Activated gamma-delta T cell (primary cell): ENCODE data around the gene CNGB1.

Source experiments
- DNase-seq: peaks from one replicate; lab custom pipeline; 2025; lab: John Stamatoyannopoulos, UW

The CNGB1 gene

DNA sequence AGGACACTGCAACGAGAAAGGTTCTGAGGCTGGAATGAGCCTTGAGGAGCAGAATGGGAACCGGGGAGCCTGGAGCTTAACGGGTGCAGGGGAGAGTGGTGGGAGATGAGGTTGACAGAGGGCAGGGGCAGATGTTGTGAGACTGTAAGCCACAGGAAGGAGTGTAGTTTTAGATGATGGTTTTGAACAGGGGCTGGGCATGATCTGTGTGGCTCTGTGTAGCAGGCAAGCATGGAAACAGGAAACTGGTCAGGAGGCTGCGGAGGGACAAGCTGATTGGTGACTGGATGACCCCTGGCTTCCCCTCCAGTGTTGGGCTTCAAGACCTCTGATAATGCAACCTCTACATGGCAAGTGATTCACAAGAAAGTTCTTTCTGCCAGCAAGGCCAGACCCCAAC, 1.4 kb upstream of the CNGB1 start:
- DNase-seq: no peak

DNA sequence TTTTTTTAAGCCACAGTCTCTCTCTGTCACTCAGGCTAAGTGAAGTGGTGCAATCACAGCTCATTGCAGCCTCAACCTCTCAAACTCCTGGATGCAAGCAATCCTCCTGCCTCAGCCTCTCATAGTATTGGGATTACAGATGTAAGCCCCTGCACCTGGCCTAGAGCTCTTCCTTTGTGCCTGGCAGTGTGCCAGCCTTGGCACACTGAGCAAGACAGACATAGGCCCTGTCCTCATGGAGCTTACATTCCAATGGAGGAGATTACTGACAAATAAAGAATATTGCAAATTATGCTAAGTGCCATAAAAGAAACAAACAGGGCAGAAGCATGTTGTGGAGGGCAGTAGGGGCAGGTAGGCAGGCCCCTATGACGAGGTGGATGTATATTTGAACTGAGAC, 920 bp upstream of the CNGB1 start:
- DNase-seq: no peak

DNA sequence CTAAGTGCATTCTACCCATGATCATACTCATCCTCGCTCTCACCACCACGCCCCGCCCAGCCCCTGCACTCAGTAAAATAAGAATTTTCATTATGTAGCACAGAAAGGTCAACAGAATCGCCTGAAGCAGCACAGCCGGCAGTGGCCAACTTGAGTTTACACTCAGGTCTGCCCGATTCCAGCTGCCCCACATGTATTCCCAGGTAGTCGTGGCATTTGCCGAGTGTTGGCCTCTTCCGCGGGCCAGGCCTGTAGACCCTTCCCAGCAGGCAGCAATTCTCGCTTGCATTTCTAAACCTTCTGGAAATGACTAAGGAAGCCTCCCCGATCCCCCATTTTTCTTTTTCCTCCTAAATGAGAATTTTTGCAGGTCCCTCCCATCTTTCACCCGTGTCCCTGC, 609 bp downstream of the CNGB1 start:
- DNase-seq: no peak

- DNase-seq: no peak
Measured at GRCh38 chr16:57969451-57970123, 1.3 kb downstream of the CNGB1 start.

DNA sequence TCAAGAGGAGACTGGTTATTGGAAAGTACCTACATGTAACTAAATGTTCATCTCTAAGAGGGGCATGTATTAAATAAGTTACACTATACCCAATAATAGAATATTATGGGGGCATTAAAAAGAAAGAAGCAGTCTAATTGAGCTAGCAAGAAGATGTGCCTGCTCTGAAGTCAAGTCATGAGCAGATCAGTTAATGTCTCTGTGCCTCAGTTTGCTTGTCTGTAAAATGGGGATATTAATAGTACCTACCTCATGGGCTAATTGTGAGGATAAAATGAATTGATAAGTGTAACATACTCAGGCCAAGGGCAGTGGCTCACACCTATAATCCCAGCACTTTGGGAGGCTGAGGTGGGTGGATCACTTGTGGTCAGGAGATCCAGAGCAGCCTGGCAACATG, 3.0 kb downstream of the CNGB1 start:
- no peak for DNase-seq

DNA sequence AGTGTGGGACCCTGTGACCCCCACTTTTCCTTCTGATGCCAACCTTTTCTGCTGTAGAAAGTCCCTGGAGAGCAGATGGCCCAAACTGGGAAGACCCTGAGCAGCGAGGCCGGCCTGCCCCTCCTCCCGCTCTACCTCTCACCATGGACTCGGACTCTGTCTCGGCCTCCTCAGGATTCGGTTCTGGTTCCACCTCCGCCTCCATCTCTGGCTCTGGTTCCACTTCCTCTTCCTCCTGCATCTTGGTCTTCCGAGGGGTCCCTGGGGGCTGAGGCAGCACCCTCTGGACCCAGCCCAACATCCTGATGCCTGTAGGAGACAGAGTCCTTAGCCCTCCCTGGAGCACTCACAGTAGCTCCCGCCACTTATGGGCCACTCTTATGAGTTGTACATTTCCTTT, 3.9 kb downstream of the CNGB1 start:
- DNase-seq: no peak

GRCh38 chr16:57966204-57966771, 4.6 kb downstream of the CNGB1 start:
- no peak for DNase-seq

- DNase-seq: no peak
Measured at GRCh38 chr16:57964157-57964700, 6.7 kb downstream of the CNGB1 start.

DNA sequence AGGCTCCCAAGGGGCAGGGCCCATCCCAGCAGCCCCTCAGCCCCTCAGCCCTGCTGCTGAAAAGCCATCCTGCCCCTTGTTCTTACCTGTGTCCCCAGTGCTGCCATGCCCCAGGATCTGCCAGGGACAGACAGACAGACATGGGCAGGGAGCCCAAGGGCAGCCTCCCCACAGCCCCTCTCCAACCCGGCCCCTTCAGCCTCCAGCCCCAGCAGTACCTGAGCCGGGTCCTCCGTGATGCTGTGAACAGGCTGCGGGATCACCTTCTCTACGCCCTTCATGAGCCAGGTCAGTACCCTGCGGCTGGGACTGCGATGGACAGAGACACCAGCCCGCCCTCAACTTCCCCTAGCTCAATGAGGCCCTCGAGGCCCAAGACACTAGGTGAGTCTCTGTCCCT, 8.2 kb downstream of the CNGB1 start:
- DNase-seq: no peak

GRCh38 chr16:57962046-57962445, 8.9 kb downstream of the CNGB1 start:
- DNase-seq: no peak

DNA sequence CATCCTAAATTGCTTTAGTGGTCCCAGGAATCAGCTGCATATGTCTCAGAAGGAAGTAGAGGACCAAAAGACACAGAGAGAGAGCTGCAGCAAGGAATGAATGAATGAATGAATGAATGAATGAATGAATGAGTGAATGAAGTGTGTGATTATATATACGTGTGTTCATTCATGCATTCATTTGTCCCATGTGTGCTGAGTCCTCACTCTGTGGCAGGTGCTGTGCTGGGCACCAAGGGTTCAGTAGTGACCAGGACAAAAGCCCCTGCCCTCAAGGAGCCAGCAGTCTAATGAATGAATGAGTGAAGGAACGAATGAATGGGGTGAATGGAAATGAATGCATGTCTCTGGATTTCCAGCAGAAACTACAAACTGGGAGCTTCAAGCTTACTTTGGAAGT, 9.4 kb downstream of the CNGB1 start:
- DNase-seq: no peak

DNA sequence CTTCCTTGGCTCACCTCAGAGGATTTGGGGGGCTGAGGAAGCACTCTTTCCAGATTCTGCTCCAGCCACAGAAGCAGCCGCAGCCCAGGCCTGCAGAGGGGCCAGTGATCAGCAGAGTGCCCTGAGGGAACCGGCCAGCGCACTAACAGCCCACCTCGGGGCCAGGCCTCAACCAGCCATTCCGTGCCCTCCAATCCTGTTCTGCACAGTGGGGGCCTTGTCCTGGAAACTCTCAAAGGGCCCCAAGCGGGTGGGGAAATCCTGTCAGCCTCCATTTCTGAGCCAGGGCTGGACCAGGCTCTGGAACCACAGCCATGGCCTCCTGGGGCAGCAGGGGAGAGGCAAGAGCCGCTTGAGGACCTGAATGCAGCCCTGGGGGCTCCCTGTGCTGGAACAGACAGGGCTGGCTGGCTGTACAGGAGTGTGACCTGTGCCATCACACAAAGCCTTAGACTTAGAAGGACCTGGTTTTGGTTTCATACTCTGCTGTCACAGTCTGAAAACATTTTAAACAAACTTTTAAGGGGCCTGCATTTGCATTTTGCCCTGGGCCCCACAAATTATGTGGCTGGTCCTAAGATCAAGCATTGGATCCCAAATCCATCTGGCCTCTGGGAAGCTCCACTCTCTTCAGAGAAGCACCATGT, 10.0 kb downstream of the CNGB1 start:
- DNase-seq: no peak

DNA sequence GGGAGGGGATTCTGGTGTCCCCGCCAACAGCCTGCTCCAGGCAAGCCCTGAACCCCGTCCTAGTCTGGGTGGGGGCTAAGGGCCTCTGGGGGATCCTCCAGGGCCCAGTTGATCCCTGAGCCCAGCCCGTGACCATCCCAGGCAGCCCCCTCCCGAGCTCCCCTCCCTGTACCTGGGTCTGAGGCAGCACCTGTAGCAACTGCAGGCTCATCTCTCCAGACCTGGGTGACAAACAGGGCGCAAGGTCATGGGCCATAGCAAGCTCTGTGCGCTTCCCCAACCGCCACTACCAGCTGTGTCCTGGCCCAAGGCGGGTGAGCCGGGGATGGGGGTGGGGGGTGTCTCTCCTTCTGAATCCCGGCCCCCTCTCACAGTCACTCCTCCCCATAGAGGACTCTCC, 10.6 kb downstream of the CNGB1 start:
- no peak for DNase-seq

GRCh38 chr16:57959804-57960203, 11.1 kb downstream of the CNGB1 start:
- no peak for DNase-seq

GRCh38 chr16:57959121-57959520, 11.8 kb downstream of the CNGB1 start:
- no peak for DNase-seq

DNA sequence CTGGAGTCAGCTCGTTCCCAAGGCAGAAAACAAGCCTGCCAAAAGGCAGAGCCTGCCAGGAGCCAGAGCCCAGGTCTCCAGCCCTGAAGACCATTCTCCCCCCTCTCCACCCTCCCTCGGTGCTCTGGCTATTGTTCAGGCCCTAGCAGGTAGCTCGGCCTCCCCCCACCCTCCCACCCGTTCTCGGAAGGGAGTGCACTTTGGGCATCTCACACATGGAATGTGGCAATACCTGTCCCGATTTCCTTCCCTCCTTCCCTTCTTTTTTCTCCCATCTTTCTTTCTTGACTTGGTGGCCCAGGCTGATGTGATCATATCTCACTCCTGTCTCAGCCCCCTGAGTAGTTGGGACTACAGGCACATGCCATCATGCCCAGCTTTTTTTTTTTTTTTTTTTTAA, 12.4 kb downstream of the CNGB1 start:
- no peak for DNase-seq

GRCh38 chr16:57957673-57958392, 13.1 kb downstream of the CNGB1 start:
- DNase-seq: no peak

DNA sequence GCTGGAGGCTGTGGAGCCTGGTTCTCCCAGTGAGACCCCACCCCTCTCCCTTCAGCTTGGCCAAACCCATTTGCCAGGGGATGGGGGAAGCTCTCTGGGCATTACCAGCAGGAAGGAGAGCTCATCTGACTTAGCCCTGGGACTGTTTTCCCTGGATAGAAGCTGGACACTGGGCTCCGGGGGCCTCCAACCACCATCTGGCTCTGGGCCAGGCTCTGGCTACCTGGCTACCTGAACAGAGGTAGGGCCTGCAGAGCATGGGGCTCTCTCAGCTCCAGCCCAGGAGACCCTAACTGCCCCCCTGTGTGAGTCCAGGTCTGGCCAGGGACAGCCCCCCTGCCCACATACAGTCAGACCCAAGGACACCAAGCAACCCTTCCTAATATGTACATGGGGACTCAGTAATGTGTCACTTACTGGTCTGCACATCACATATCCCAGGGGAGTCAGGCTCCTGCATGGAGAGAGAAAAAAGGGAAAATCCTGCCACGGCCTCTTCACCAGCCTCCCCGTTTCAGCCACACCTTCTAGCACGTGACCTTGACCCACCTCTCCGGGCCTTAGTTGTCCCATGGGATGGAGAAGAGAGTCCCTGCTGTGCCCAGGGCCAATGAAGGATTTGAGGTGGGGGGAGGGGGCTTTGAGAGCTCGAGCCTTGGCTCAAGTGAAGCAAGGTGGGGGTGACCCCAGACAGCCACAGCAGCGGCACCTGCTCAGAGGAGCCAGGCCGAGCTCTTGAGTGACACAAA, 13.8 kb downstream of the CNGB1 start:
- DNase-seq: no peak

DNA sequence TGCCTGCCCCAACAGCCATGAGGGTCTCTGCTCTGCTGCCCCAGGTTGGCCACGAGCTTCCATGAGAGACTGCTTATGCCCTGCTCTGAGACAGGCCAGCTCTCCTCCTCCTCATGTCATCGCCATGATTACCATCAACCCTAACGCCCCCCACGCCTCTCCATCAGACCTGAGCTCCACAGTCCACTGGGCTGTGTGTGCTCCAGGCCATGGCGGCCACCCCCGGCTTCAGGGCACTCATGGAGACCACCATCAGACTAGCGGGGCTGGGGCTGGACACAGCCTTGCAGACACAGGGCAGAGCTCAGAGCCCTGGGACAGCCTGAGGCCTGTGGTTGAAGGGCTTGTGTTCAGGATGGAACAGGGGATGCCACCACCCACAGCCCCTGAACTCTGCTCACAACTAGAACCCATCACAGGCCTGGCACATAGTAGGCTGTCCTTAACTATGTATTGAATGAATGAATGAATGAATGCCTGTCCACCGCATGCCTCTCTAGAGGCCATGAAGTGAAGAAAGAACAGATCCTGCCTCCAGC, 14.6 kb downstream of the CNGB1 start:
- DNase-seq: no peak

GRCh38 chr16:57955572-57956188, 15.2 kb downstream of the CNGB1 start:
- DNase-seq: no peak

GRCh38 chr16:57953857-57954256, 17.1 kb downstream of the CNGB1 start:
- no peak for DNase-seq
